AG04449 (cell line): ENCODE results near the gene MGRN1.

ENCODE experiments used
- CTCF ChIA-PET: fragments of 350-600 bp; formaldehyde crosslinking; extraction: SDS; loops from one replicate; lab custom pipeline; 2021; ENCODE audit warnings: antibody characterized with exemption; lab: Yijun Ruan, JAX
- POLR2A ChIA-PET: fragments of 400-600, 350-600 bp; formaldehyde crosslinking; extraction: SDS; loops from one replicate; lab custom pipeline; 2020; ENCODE audit warnings: antibody characterized with exemption, inconsistent platforms; lab: Yijun Ruan, JAX
- DNase-seq: peaks from one replicate; pipeline ENCODE4 v3.0.0-alpha.2; 2010; ENCODE audit warnings: low read depth, low spot score
- H3K4me3 ChIP-seq: 2 replicates; pipeline ENCODE4 v1.5.1; 2011; ENCODE audit warnings: low read depth, mild to moderate bottlenecking, control low read depth, low read length
- TF ChIP-seq, protein P1 (sequence below): IDR thresholded peaks from one replicate; pipeline ENCODE4 v1.5.1; 2011; ENCODE audit warnings: mild to moderate bottlenecking, moderate library complexity, low read length, control low read depth, inconsistent platforms; ENCODE audit not compliant: insufficient read depth; ENCODE audit errors: missing control alignments

MGRN1 gene

DNA sequence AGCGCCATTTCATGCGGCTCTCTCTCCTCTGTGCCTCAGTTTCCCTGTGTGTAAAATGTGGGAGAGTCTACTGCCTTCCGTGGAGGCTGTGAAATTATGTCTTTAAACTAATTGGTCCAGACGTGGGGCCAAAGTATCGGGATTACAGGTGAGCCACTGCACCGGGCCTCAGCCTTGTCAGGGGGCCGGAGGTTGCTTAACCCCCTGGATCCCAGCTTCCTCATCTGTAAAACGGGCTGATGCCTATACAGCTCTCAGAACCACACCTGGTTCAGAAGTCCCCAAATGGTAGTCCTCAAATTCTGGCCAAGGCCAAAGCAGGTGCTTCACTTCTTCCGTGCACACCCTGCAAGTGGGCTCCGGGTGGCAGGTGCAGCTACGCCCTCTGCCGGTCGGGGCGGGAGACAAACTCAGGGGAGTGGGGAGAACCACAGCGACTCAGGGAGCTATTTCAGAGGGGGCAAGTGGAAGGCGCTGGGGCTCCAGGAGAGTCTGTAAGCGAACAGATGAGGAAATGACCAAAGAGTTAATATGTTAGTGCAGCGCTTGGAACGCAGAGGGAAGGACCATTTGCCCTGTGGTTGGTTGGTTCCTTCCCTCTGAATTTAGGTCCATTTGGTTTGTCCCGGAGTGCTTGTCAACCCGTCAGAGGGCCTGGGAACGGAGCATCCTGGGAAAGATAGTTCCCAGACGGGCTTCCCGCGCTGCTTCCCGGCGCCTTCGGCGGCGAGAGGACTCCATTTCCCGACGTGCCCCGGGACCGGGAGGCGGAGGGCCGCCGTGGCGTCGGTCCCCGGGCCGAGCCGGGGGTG is at the start of gene MGRN1:
Gene MGRN1, plus strand, starts transcription at position 812 of the 812 bp plus-strand sequence. CDS start 135 bp downstream, outside the sequence.
- peak within 1 kb of the TSS; percentile 88 for H3K4me3 ChIP-seq
- POLR2A ChIA-PET: interaction anchor here (2.8 kb wide), 1 partner anchor 8 kb away, joined by 11 read pairs; no protein-coding TSS in a partner anchor
- TF ChIP-seq, protein P1, sequence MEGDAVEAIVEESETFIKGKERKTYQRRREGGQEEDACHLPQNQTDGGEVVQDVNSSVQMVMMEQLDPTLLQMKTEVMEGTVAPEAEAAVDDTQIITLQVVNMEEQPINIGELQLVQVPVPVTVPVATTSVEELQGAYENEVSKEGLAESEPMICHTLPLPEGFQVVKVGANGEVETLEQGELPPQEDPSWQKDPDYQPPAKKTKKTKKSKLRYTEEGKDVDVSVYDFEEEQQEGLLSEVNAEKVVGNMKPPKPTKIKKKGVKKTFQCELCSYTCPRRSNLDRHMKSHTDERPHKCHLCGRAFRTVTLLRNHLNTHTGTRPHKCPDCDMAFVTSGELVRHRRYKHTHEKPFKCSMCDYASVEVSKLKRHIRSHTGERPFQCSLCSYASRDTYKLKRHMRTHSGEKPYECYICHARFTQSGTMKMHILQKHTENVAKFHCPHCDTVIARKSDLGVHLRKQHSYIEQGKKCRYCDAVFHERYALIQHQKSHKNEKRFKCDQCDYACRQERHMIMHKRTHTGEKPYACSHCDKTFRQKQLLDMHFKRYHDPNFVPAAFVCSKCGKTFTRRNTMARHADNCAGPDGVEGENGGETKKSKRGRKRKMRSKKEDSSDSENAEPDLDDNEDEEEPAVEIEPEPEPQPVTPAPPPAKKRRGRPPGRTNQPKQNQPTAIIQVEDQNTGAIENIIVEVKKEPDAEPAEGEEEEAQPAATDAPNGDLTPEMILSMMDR: peak; percentile 94
- CTCF ChIA-PET: interaction anchor here (0.6 to 4.7 kb wide), 24 partner anchors 8 to 331 kb away, joined by 3 to 40 read pairs (median 4); partner anchors contain the start of genes ANKS3, C16orf96, DNAAF8 and UBALD1
- DNase-seq: peak; percentile 90

DNA sequence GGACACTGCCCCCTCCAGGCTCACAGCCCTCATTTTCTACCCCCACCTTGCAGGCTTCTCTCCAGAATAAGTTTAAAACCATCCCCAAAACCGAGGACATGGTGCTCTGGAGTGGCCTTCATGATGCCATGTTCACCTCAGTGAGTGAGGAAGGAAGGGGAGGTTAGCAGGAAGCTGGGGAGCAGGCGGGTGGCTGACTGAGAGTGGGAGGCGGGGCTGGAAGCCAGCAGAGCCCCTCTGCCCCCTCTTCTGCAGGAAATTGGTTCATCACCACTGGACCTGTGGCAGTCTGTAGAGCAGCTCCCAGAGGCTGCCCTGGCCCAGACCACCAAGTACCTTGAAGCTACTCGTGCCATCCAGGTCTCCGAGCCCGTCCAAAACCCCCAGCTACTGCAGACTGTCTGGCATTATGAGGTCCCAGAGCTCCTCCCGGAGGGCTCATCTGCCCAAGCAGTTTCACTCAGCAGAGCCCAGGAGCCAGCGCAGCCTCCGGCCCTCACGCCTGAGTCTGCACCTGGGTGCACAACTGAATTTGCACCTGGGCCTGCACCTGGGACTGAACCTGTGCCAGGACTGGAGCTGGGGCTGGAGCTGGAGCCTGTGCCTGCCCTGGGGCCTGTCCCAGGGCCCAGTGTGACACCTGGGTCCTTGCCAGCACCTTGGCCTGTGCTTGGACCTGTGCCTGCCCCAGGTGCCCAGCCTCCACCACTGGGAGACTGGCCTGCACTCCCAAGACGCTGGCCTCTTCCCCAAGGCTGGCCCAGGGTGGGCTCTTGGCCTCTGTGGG is 49.5 kb upstream of the MGRN1 start:
- ChIA-PET CTCF (interaction anchor here (2.1 to 2.3 kb wide), 2 partner anchors 10 to 24 kb away, joined by 6 to 14 read pairs; no protein-coding TSS in a partner anchor), POLR2A (no interaction called here)
- TF ChIP-seq, protein P1: no peak
- no peak for DNase-seq
- no peak overlapping the region for H3K4me3 ChIP-seq

DNA sequence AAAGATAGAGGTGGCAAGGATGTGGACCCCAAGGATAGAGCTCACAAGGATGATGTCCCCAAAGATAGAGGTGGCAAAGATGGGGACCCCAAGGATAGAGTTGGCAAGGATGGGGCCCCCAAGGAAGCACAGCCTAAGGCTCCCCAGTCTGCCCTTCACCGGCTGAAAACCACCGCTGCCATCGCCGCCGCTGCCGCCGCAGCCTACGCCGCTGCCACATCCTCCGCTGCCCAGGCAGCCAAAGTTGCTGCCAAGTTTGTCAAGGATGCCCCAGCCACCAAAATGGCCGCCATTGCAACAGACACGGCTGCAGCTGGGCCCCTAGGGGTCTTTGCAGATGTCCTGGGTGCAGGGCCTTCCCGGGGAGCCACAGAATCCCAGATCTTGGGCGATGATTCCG is 48.6 kb upstream of the MGRN1 start:
- no peak overlapping the region for H3K4me3 ChIP-seq
- TF ChIP-seq, protein P1: no peak
- CTCF ChIA-PET: interaction anchor here (1.5 to 2.3 kb wide), 2 partner anchors 9 to 23 kb away, joined by 3 to 14 read pairs; no protein-coding TSS in a partner anchor
- POLR2A ChIA-PET: no interaction called here
- DNase-seq: no peak

DNA sequence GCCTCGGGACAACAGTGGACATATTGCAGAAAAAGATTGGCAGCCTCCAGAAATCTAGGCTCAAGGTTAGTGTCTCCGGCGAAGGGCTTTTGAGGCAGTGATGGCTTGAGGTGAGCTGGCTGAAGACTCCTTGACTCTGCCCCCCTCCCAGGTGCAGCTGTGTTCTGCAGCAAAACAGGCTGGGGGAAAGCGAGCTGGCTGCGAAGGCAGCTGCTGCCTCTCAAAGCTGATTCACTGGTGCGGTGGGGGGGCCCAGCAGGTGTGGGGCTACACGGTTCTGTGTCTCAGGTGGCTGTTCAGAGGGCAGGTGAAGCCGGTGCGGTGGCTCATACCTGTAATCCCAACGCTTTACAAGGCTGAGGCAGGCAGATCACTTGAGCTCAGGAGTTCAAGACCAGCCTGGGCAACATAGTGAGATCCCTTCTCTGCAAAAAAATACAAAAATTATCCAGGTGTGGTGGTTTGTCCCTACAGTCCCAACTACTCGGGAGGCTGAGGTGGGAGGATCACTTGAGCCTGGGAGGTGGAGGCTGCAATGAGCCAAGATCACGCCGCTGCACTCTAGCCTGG is 45.6 kb upstream of the MGRN1 start:
- H3K4me3 ChIP-seq: no peak overlapping the region
- POLR2A ChIA-PET: no interaction called here
- TF ChIP-seq, protein P1: no peak
- no peak for DNase-seq
- CTCF ChIA-PET: interaction anchor here (2.1 kb wide), 1 partner anchor 32 kb away, joined by 5 read pairs; no protein-coding TSS in a partner anchor

DNA sequence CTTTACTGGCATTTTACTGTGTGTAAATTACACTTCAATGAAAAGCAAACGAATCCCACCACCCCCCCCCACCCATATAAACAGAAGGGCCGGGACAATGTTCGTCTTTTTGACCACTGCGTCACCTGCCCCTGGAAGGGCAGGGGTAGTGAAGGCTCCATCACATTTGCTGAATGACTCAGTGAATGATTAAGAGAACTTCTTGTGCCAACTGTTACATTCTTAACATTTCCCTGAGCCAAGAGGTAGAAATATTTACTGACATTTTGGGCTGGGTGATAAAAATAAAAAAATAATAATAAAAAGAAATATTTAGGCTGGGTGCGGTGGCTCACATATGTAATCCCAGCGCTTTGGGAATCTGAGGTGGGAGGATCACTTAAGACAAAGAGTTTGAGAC is 44.4 kb upstream of the MGRN1 start:
- no peak for DNase-seq
- TF ChIP-seq, protein P1: no peak
- ChIA-PET CTCF (no interaction called here), POLR2A (no interaction called here)
- no peak overlapping the region for H3K4me3 ChIP-seq

DNA sequence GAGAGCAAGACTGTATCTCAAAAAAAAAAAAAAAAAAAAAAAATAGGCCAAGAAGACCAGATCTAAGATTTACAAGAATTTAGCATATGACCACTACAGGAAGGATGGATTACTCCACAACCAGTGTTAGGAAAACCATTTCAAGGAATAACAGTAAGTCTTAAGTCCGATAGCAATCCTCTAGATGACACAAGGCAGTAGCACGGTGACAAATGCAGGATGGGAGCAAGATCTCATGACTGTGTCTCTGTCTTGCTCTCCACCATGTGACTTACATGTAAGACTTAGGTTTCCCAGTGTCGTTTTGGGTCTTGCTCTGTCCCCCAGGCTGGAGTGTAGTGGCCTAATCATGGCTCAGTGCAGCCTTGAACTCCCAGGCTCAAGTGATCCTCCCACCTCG is 40.7 kb upstream of the MGRN1 start:
- TF ChIP-seq, protein P1: no peak
- ChIA-PET POLR2A (no interaction called here), CTCF (interaction anchor here (1.4 to 5.0 kb wide), 3 partner anchors 13 to 78 kb away, joined by 3 to 69 read pairs (median 49); no protein-coding TSS in a partner anchor)
- no peak for DNase-seq
- no peak overlapping the region for H3K4me3 ChIP-seq
